Neural cell (in vitro differentiated cells): ENCODE measurements around the gene OPRM1. TPM values are rescaled to one million over a fixed set of nuclear protein-coding genes. Genes with fewer than 3 reads are reported as not detected.

Experiments
- H2AFZ ChIP-seq: fragments of 200-600, 300-800 bp; sonication (generic), shearing (Covaris generic); 2 replicates; pipeline ENCODE4 v1.6.0; 2014; ENCODE audit warnings: low read depth, mild to moderate bottlenecking, antibody characterized with exemption, low read length, moderate library complexity
- H3F3A ChIP-seq: fragments of 200-600 bp; shearing (Covaris generic); 2 replicates; pipeline ENCODE4 v1.6.1; 2016; ENCODE audit warnings: mild to moderate bottlenecking, moderate library complexity, mixed read lengths, antibody characterized with exemption, low read length; ENCODE audit not compliant: insufficient read depth, poor library complexity, severe bottlenecking
- H3K27ac ChIP-seq: fragments of 200-600, 300-800 bp; sonication (generic), shearing (Covaris generic); 2 replicates; pipeline ENCODE4 v1.5.1; 2014; ENCODE audit warnings: mild to moderate bottlenecking, low read length, moderate library complexity
- H3K27me3 ChIP-seq: fragments of 300-800, 200-600 bp; sonication (generic), shearing (Covaris generic); 2 replicates; pipeline ENCODE4 v1.6.0; 2014; ENCODE audit warnings: mild to moderate bottlenecking, low read depth, low read length, moderate library complexity; ENCODE audit not compliant: insufficient read depth
- H3K36me3 ChIP-seq: fragments of 300-800, 200-600 bp; sonication (generic), shearing (Covaris generic); 2 replicates; pipeline ENCODE4 v1.5.1; 2014; ENCODE audit warnings: mild to moderate bottlenecking, antibody characterized with exemption, low read length, moderate library complexity; ENCODE audit not compliant: insufficient read depth
- H3K4me2 ChIP-seq: fragments of 300-800, 200-600 bp; sonication (generic), shearing (Covaris generic); 2 replicates; pipeline ENCODE4 v1.6.0; 2014; ENCODE audit warnings: mild to moderate bottlenecking, low read length
- H3K4me3 ChIP-seq: fragments of 300-800, 200-600 bp; sonication (generic), shearing (Covaris generic); 2 replicates; pipeline ENCODE4 v1.5.1; 2014; ENCODE audit warnings: mild to moderate bottlenecking, low read length, moderate library complexity
- H3K79me2 ChIP-seq: fragments of 200-600 bp; shearing (Covaris generic); replicated peaks from 2 replicates; pipeline ENCODE4 v1.6.0; 2014; ENCODE audit warnings: mild to moderate bottlenecking, low read length, moderate library complexity; ENCODE audit not compliant: insufficient read depth
- H3K9ac ChIP-seq: fragments of 300-800, 200-600 bp; sonication (generic), shearing (Covaris generic); 2 replicates; pipeline ENCODE4 v1.6.1; 2016; ENCODE audit warnings: mild to moderate bottlenecking, low read length, mixed read lengths
- H3K9me2 ChIP-seq: fragments of 200-600 bp; shearing (Covaris generic); 2 replicates; pipeline ENCODE4 v1.6.1; 2016; ENCODE audit warnings: mild to moderate bottlenecking, low read length, mixed read lengths; ENCODE audit not compliant: insufficient read depth
- H3K9me3 ChIP-seq: fragments of 200-600, 300-800 bp; sonication (generic), shearing (Covaris generic); 2 replicates; pipeline ENCODE4 v1.6.1; 2016; ENCODE audit warnings: mild to moderate bottlenecking, mixed run types, low read length, moderate library complexity, mixed read lengths
- H4K20me1 ChIP-seq: fragments of 200-600 bp; shearing (Covaris generic); 2 replicates; pipeline ENCODE4 v1.6.1; 2016; ENCODE audit warnings: mild to moderate bottlenecking, mixed run types; ENCODE audit not compliant: insufficient read depth
- CTCF ChIP-seq: fragments of 450-650 bp; IDR thresholded peaks from 2 replicates; pipeline ENCODE4 v1.5.1; 2014; ENCODE audit warnings: antibody characterized with exemption, mild to moderate bottlenecking, moderate library complexity; ENCODE audit not compliant: poor library complexity, severe bottlenecking
- EP300 ChIP-seq: fragments of 450-650 bp; conservative IDR thresholded peaks from 2 replicates; pipeline ENCODE4 v1.6.1; 2014; ENCODE audit warnings: antibody characterized with exemption, mild to moderate bottlenecking, moderate library complexity; ENCODE audit not compliant: poor library complexity, severe bottlenecking
- EZH2 ChIP-seq: fragments of 200-600, 300-800 bp; shearing (Covaris generic), sonication (generic); IDR thresholded peaks from 2 replicates; pipeline ENCODE4 v1.6.1; 2014; ENCODE audit warnings: antibody characterized with exemption, low read length, borderline replicate concordance, mild to moderate bottlenecking; ENCODE audit not compliant: insufficient read depth, poor library complexity, severe bottlenecking
- MXI1 ChIP-seq: fragments of 450-650 bp; conservative IDR thresholded peaks from 2 replicates; pipeline ENCODE4 v1.6.1; 2014; ENCODE audit warnings: antibody characterized with exemption, mild to moderate bottlenecking; ENCODE audit not compliant: poor library complexity, severe bottlenecking
- POLR2AphosphoS5 ChIP-seq: IDR thresholded peaks from 2 replicates; pipeline ENCODE4 v1.6.1; 2012
- RAD21 ChIP-seq: fragments of 450-650 bp; conservative IDR thresholded peaks from 2 replicates; pipeline ENCODE4 v1.6.1; 2014; ENCODE audit warnings: antibody characterized with exemption, mild to moderate bottlenecking, moderate library complexity
- REST ChIP-seq: IDR thresholded peaks from 2 replicates; pipeline ENCODE4 v1.6.1; 2012; ENCODE audit warnings: borderline replicate concordance
- SMC3 ChIP-seq: fragments of 450-650 bp; conservative IDR thresholded peaks from 2 replicates; pipeline ENCODE4 v1.6.1; 2014; ENCODE audit warnings: antibody characterized with exemption, mild to moderate bottlenecking, moderate library complexity; ENCODE audit not compliant: poor library complexity
- TAF1 ChIP-seq: IDR thresholded peaks from 2 replicates; pipeline ENCODE4 v1.6.1; 2012; ENCODE audit warnings: low read depth
- polyA plus RNA-seq: library from polyadenylated mRNA; depleted of rRNA; stranded (reverse); fragments of >200 nt; gene quantifications from 2 replicates; pipeline ENCODE4 v1.2.3, GENCODE V29; 2014

OPRM1 gene
- polyA plus RNA-seq, 1 donor from 2014 or later: 1.5 TPM

GRCh38 chr6:154222716-154223115, 183.7 kb downstream of the OPRM1 start:
- Histone ChIP-seq H3K36me3 (no peaks in the 10 kb centered on the region), H3K4me2 (no peak overlapping the region), H3K27me3 (no peaks in the 10 kb centered on the region), H3K9me2 (no peaks in the 10 kb centered on the region), H2AFZ (no peak overlapping the region), H3K79me2 (no peaks in the 10 kb centered on the region), H3K27ac (no peak overlapping the region), H3K9me3 (no peaks in the 10 kb centered on the region), H4K20me1 (no peaks in the 10 kb centered on the region), H3K4me3 (no peak overlapping the region), H3F3A (no peaks in the 10 kb centered on the region), H3K9ac (no peak overlapping the region)
- TF ChIP-seq EP300 (no peak), MXI1 (no peak), CTCF (no peak), TAF1 (no peak), EZH2 (no peak), POLR2AphosphoS5 (no peak), REST (no peak), SMC3 (no peak), RAD21 (no peak)

GRCh38 chr6:154223296-154223695, 184.3 kb downstream of the OPRM1 start:
- Histone ChIP-seq H3F3A (no peaks in the 10 kb centered on the region), H3K27ac (no peak overlapping the region), H3K79me2 (no peaks in the 10 kb centered on the region), H2AFZ (no peak overlapping the region), H3K9ac (no peak overlapping the region), H3K9me2 (no peaks in the 10 kb centered on the region), H3K4me3 (no peak overlapping the region), H4K20me1 (no peaks in the 10 kb centered on the region), H3K9me3 (no peaks in the 10 kb centered on the region), H3K36me3 (no peaks in the 10 kb centered on the region), H3K27me3 (no peaks in the 10 kb centered on the region), H3K4me2 (no peak overlapping the region)
- TF ChIP-seq SMC3: no peak
- TF ChIP-seq RAD21: no peak
- no peak for TF ChIP-seq POLR2AphosphoS5
- TF ChIP-seq TAF1: no peak
- TF ChIP-seq EP300: no peak
- TF ChIP-seq REST: no peak
- TF ChIP-seq MXI1: no peak
- no peak for TF ChIP-seq EZH2
- TF ChIP-seq CTCF: no peak
